Astrocyte of the cerebellum (primary cell): ENCODE data around the gene NUDT8.
A peak's percentile ranks its signal among the peaks of the same experiment; 100 is the strongest.

ENCODE experiments used
- DNase-seq: peaks from one replicate; pipeline ENCODE4 v3.0.0-alpha.2; 2011; ENCODE audit warnings: low read depth
- H3K4me3 ChIP-seq: 2 replicates; pipeline ENCODE4 v1.5.1; 2011; ENCODE audit warnings: mild to moderate bottlenecking, low read depth, low read length, moderate library complexity
- CTCF ChIP-seq: IDR thresholded peaks from 2 replicates; pipeline ENCODE4 v1.5.1; 2012; ENCODE audit warnings: low read length, low read depth, moderate library complexity, mild to moderate bottlenecking; ENCODE audit errors: missing control alignments
- in situ Hi-C: cut with HindIII; loops from 2 replicates; pipeline ENCODE4 v1.10.0; 2017; ENCODE audit warnings: low sequenced_read_pairs

NUDT8 gene

GRCh38 chr11:67584205-67584880 lies 45.4 kb downstream of the NUDT8 start:
- in situ Hi-C loops = no loop called here
- no peak for DNase-seq
- no peak for TF ChIP-seq CTCF
- H3K4me3 ChIP-seq = peak overlapping the region; percentile 73

GRCh38 chr11:67583247-67584204 lies 46.2 kb downstream of the NUDT8 start, which contains the start of gene GSTP1:
Gene GSTP1 (plus strand): TSS chr11:67583812. CDS start chr11:67583844, 32 bp downstream.
- TF ChIP-seq CTCF = peak; percentile 58
- in situ Hi-C loops = no loop called here
- peak within 1 kb of the TSS; percentile 73 for H3K4me3 ChIP-seq
- peak; percentile 51 for DNase-seq

- in situ Hi-C loops = no loop called here
- DNase-seq = no peak
- TF ChIP-seq CTCF = no peak
- H3K4me3 ChIP-seq = no peak overlapping the region
Measured at GRCh38 chr11:67582011-67582410, 47.7 kb downstream of the NUDT8 start.

- no peak for TF ChIP-seq CTCF
- DNase-seq = no peak
- in situ Hi-C loops = no loop called here
- no peak overlapping the region for H3K4me3 ChIP-seq
Measured at GRCh38 chr11:67581469-67581868, 48.3 kb downstream of the NUDT8 start.

GRCh38 chr11:67577951-67578350 lies 51.8 kb downstream of the NUDT8 start:
- no peak for DNase-seq
- no peak overlapping the region for H3K4me3 ChIP-seq
- no peak for TF ChIP-seq CTCF
- in situ Hi-C loops = no loop called here
